ENCODE results near the gene MCOLN1. TPM values are rescaled to one million over a fixed set of nuclear protein-coding genes. Genes with fewer than 3 reads are reported as not detected.

Gene MCOLN1
- total and polyA plus RNA-seq, 2 experiments from 2014 or later, result 7.2 to 16.1 TPM

DNA sequence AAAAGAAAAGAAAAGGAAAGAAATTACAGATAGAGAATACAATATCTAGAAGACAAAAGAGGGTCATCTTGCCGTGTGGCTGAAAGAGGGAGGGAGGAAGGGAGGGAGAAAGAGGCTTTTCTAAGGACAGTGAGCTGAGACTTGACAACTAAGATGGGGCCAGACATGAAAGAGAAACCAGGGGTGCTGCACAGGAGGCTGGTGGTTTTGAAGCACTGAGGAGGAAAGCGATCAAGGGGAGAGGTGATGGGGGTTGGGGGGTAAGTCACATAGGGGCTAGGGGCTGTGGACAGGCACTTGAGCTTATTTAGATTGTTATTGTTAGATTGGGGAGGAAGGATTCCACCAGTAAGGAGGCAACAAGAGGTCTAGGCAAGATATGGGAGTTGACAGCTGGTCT is 30.4 kb downstream of the MCOLN1 start:
- H3K36me3 Mint-ChIP-seq (ENCODE audit: low read depth), result peaks cover 19% of the 10 kb centered on the region
- H3K4me2 ChIP-seq, result no peak overlapping the region
- H3K36me3 ChIP-seq (ENCODE audit: insufficient read depth), result no peaks in the 10 kb centered on the region
- H3K27me3 Mint-ChIP-seq (ENCODE audit: insufficient read depth, low read depth, poor library complexity), result peaks cover 7% of the 10 kb centered on the region
- no peaks in the 10 kb centered on the region; the same call in 2 of the 3 replicates for H3K9me3 Mint-ChIP-seq
- no peaks in the 10 kb centered on the region for H3K9me2 ChIP-seq (ENCODE audit: insufficient read depth)
- no peak overlapping the region for H3K4me3 ChIP-seq
- H3K27ac Mint-ChIP-seq, result no peak overlapping the region
- H3K27me3 ChIP-seq (ENCODE audit: insufficient read depth), result no peaks in the 10 kb centered on the region
- H3K4me1 ChIP-seq (ENCODE audit: insufficient read depth), result peaks cover 3% of the 10 kb centered on the region; the same call in 1 of the 2 replicates
- H3K4me1 Mint-ChIP-seq, result peaks cover 3% of the 10 kb centered on the region; the same call in 2 of the 3 replicates
- no peaks in the 10 kb centered on the region for H3F3A ChIP-seq (replicated peaks; ENCODE audit: low read depth)
- H3K4me3 Mint-ChIP-seq, result no peak overlapping the region; the same call in 2 of the 3 replicates
- H4K20me1 ChIP-seq (replicated peaks; ENCODE audit: insufficient read depth), result no peaks in the 10 kb centered on the region
- H3K79me2 ChIP-seq (replicated peaks; ENCODE audit: insufficient read depth), result no peaks in the 10 kb centered on the region
- no peak overlapping the region for H3K27ac ChIP-seq (ENCODE audit: low read depth)
- H2AFZ ChIP-seq, result no peak overlapping the region
- no peak for ATAC-seq
- DNase-seq (ENCODE audit: low spot score), result no peak
- TF ChIP-seq, protein P1, sequence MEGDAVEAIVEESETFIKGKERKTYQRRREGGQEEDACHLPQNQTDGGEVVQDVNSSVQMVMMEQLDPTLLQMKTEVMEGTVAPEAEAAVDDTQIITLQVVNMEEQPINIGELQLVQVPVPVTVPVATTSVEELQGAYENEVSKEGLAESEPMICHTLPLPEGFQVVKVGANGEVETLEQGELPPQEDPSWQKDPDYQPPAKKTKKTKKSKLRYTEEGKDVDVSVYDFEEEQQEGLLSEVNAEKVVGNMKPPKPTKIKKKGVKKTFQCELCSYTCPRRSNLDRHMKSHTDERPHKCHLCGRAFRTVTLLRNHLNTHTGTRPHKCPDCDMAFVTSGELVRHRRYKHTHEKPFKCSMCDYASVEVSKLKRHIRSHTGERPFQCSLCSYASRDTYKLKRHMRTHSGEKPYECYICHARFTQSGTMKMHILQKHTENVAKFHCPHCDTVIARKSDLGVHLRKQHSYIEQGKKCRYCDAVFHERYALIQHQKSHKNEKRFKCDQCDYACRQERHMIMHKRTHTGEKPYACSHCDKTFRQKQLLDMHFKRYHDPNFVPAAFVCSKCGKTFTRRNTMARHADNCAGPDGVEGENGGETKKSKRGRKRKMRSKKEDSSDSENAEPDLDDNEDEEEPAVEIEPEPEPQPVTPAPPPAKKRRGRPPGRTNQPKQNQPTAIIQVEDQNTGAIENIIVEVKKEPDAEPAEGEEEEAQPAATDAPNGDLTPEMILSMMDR (conservative IDR thresholded peaks at IDR 0.05; ENCODE audit: low read depth in 2 of 2), result no peak
- TF ChIP-seq ETS1 (IDR thresholded peaks at IDR 0.05), result no peak
- no peak for TF ChIP-seq ZNF114 (CRISPR knock-in tag; IDR thresholded peaks at IDR 0.05)
- TF ChIP-seq NANOG (IDR thresholded peaks at IDR 0.05; ENCODE audit: borderline replicate concordance), result no peak
- no peak for TF ChIP-seq EZH2 (IDR thresholded peaks at IDR 0.05; ENCODE audit: low read depth, unreplicated experiment)
- TF ChIP-seq STAT1 (IDR thresholded peaks at IDR 0.05; ENCODE audit: unreplicated experiment), result no peak
- TF ChIP-seq REST (IDR thresholded peaks at IDR 0.05; ENCODE audit: unreplicated experiment), result no peak
- TF ChIP-seq EZH2phosphoT487 (IDR thresholded peaks at IDR 0.05; ENCODE audit: unreplicated experiment), result no peak
- TF ChIP-seq, protein P2, sequence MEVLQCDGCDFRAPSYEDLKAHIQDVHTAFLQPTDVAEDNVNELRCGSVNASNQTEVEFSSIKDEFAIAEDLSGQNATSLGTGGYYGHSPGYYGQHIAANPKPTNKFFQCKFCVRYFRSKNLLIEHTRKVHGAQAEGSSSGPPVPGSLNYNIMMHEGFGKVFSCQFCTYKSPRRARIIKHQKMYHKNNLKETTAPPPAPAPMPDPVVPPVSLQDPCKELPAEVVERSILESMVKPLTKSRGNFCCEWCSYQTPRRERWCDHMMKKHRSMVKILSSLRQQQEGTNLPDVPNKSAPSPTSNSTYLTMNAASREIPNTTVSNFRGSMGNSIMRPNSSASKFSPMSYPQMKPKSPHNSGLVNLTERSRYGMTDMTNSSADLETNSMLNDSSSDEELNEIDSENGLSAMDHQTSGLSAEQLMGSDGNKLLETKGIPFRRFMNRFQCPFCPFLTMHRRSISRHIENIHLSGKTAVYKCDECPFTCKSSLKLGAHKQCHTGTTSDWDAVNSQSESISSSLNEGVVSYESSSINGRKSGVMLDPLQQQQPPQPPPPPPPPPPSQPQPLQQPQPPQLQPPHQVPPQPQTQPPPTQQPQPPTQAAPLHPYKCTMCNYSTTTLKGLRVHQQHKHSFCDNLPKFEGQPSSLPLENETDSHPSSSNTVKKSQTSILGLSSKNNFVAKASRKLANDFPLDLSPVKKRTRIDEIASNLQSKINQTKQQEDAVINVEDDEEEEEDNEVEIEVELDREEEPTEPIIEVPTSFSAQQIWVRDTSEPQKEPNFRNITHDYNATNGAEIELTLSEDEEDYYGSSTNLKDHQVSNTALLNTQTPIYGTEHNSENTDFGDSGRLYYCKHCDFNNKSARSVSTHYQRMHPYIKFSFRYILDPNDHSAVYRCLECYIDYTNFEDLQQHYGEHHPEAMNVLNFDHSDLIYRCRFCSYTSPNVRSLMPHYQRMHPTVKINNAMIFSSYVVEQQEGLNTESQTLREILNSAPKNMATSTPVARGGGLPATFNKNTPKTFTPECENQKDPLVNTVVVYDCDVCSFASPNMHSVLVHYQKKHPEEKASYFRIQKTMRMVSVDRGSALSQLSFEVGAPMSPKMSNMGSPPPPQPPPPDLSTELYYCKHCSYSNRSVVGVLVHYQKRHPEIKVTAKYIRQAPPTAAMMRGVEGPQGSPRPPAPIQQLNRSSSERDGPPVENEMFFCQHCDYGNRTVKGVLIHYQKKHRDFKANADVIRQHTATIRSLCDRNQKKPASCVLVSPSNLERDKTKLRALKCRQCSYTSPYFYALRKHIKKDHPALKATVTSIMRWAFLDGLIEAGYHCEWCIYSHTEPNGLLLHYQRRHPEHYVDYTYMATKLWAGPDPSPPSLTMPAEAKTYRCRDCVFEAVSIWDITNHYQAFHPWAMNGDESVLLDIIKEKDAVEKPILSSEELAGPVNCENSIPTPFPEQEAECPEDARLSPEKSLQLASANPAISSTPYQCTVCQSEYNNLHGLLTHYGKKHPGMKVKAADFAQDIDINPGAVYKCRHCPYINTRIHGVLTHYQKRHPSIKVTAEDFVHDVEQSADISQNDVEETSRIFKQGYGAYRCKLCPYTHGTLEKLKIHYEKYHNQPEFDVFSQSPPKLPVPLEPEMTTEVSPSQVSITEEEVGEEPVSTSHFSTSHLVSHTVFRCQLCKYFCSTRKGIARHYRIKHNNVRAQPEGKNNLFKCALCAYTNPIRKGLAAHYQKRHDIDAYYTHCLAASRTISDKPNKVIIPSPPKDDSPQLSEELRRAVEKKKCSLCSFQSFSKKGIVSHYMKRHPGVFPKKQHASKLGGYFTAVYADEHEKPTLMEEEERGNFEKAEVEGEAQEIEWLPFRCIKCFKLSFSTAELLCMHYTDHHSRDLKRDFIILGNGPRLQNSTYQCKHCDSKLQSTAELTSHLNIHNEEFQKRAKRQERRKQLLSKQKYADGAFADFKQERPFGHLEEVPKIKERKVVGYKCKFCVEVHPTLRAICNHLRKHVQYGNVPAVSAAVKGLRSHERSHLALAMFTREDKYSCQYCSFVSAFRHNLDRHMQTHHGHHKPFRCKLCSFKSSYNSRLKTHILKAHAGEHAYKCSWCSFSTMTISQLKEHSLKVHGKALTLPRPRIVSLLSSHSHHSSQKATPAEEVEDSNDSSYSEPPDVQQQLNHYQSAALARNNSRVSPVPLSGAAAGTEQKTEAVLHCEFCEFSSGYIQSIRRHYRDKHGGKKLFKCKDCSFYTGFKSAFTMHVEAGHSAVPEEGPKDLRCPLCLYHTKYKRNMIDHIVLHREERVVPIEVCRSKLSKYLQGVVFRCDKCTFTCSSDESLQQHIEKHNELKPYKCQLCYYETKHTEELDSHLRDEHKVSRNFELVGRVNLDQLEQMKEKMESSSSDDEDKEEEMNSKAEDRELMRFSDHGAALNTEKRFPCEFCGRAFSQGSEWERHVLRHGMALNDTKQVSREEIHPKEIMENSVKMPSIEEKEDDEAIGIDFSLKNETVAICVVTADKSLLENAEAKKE (CRISPR knock-in tag; IDR thresholded peaks at IDR 0.05), result no peak
- no peak for TF ChIP-seq JUNB (IDR thresholded peaks at IDR 0.05; ENCODE audit: unreplicated experiment)

Measured in GM23338 (cell line).